Endothelial cell of umbilical vein (primary cell): ENCODE data around the gene CHPF2. TPM values are rescaled to one million over a fixed set of nuclear protein-coding genes. Genes with fewer than 3 reads are reported as not detected.

ENCODE experiments used
- BruUV-seq: library from RNA; stranded (reverse); fragments of 400-500 nt; replicated peaks from 2 replicates; lab custom pipeline; 2021; lab: Mats Ljungman, UMichigan
- CTCF ChIA-PET: fragments of 300-600, 350-600 bp; sonication (Branson Sonifier 250); formaldehyde crosslinking; loops from one replicate; lab custom pipeline; 2021; ENCODE audit warnings: antibody characterized with exemption, inconsistent platforms; lab: Charles Lee
- POLR2A ChIA-PET: fragments of 300-600, 350-600 bp; sonication (Branson Sonifier 250); formaldehyde crosslinking; loops from one replicate; lab custom pipeline; 2021; ENCODE audit warnings: antibody characterized with exemption, inconsistent platforms; lab: Charles Lee
- DNase-seq: peaks from one replicate; pipeline ENCODE4 v3.0.0-alpha.2; 2011; ENCODE audit warnings: low read depth, low spot score
- FAIRE-seq: peaks from 2 replicates; lab custom pipeline; 2011; peaks lifted over from hg19 to GRCh38; lab: Jason Lieb, UNC
- H2AFZ ChIP-seq: 2 replicates; pipeline ENCODE4 v1.6.0; 2012; ENCODE audit warnings: low read depth, low read length, control low read depth, inconsistent platforms
- H3K27ac ChIP-seq: 2 replicates; pipeline ENCODE4 v1.5.1; 2011; ENCODE audit warnings: low read depth, mild to moderate bottlenecking, control low read depth, low read length, moderate library complexity; ENCODE audit not compliant: insufficient read depth
- H3K27me3 ChIP-seq, 2 experiments: 2 replicates each; pipeline versions ENCODE4 v1.6.0 to v1.6.1; 2011; ENCODE audit warnings: low read length in 2 of 2, mixed read lengths in 1 of 2; ENCODE audit not compliant: control insufficient read depth in 2 of 2, insufficient read depth in 2 of 2
- H3K36me3 ChIP-seq, 2 experiments: 2 replicates in 1 of 2; 3 replicates in 1 of 2; pipeline ENCODE4 v1.5.1; 2011; ENCODE audit warnings: low read length in 2 of 2, mild to moderate bottlenecking in 1 of 2, moderate library complexity in 1 of 2; ENCODE audit not compliant: control insufficient read depth in 2 of 2, insufficient read depth in 2 of 2; ENCODE audit errors: extremely low read depth in 1 of 2
- H3K4me1 ChIP-seq: 3 replicates; pipeline ENCODE4 v1.5.1; 2011; ENCODE audit warnings: mild to moderate bottlenecking, low read length; ENCODE audit not compliant: control insufficient read depth, insufficient read depth; ENCODE audit errors: extremely low read depth
- H3K4me2 ChIP-seq: 2 replicates; pipeline ENCODE4 v1.6.1; 2011; ENCODE audit warnings: low read length, control low read depth, mixed read lengths; ENCODE audit not compliant: insufficient read depth
- H3K4me3 ChIP-seq, 3 experiments: fragments of 200-600 bp in 1 of 3; sonication (generic), shearing (Covaris generic) in 1 of 3; replicated peaks in 1 of 3; 2 replicates each; pipeline ENCODE4 v1.5.1; 2011 to 2016; ENCODE audit warnings: control low read depth in 3 of 3, low read length in 3 of 3, mild to moderate bottlenecking in 2 of 3, inconsistent platforms in 1 of 3, low read depth in 1 of 3, moderate library complexity in 1 of 3; ENCODE audit not compliant: insufficient read depth in 1 of 3
- H3K79me2 ChIP-seq: 2 replicates; pipeline ENCODE4 v1.6.0; 2012; ENCODE audit warnings: low read length, inconsistent platforms; ENCODE audit not compliant: control insufficient read depth, insufficient read depth
- H3K9ac ChIP-seq: replicated peaks from 2 replicates; pipeline ENCODE3; 2011; ENCODE audit warnings: low read length, control low read depth; ENCODE audit not compliant: insufficient read depth; ENCODE audit errors: extremely low read depth
- H3K9me1 ChIP-seq: replicated peaks from 3 replicates; pipeline ENCODE4 v1.6.0; 2011; ENCODE audit warnings: mild to moderate bottlenecking, low read length; ENCODE audit not compliant: control insufficient read depth, insufficient read depth; ENCODE audit errors: extremely low read depth
- H3K9me3 ChIP-seq: replicated peaks from 2 replicates; pipeline ENCODE4 v1.5.1; 2012; ENCODE audit warnings: low read length, inconsistent platforms; ENCODE audit not compliant: control insufficient read depth, insufficient read depth
- H4K20me1 ChIP-seq: replicated peaks from 2 replicates; pipeline ENCODE3; 2011; ENCODE audit warnings: mild to moderate bottlenecking, low read length; ENCODE audit not compliant: control insufficient read depth, insufficient read depth; ENCODE audit errors: extremely low read depth
- CTCF ChIP-seq, 2 donors: IDR thresholded peaks; 1 replicate in 1 of 2; 2 replicates in 1 of 2; pipeline ENCODE4 v1.5.1; 2011; ENCODE audit warnings: low read length in 2 of 2, mild to moderate bottlenecking in 2 of 2, moderate library complexity in 2 of 2, control low read depth in 1 of 2, inconsistent platforms in 1 of 2, low read depth in 1 of 2; ENCODE audit not compliant: insufficient read depth in 1 of 2; ENCODE audit errors: extremely low read depth in 1 of 2
- EZH2 ChIP-seq: IDR thresholded peaks from 2 replicates; pipeline ENCODE4 v1.6.1; 2012; ENCODE audit warnings: borderline replicate concordance, low read depth, mild to moderate bottlenecking, moderate library complexity, low read length, inconsistent platforms; ENCODE audit not compliant: severe bottlenecking
- FOS ChIP-seq: IDR thresholded peaks from 2 replicates; pipeline ENCODE4 v1.6.1; 2011; ENCODE audit warnings: mild to moderate bottlenecking, low read length, moderate library complexity, borderline replicate concordance; ENCODE audit not compliant: insufficient read depth
- JUN ChIP-seq: IDR thresholded peaks from 2 replicates; pipeline ENCODE4 v1.6.1; 2011; ENCODE audit warnings: borderline replicate concordance, low read depth; ENCODE audit not compliant: insufficient read length, insufficient read depth
- MAX ChIP-seq: IDR thresholded peaks from 2 replicates; pipeline ENCODE4 v1.6.1; 2011; ENCODE audit not compliant: insufficient read depth, insufficient read length
- MYC ChIP-seq: IDR thresholded peaks from one replicate; pipeline ENCODE4 v1.6.1; 2011; ENCODE audit warnings: mild to moderate bottlenecking, low read depth, low read length
- POLR2AphosphoS5 ChIP-seq: IDR thresholded peaks from 2 replicates; pipeline ENCODE4 v1.6.1; 2012; ENCODE audit warnings: low read depth, mild to moderate bottlenecking, control low read depth, low read length, moderate library complexity; ENCODE audit not compliant: insufficient read depth
- dilution Hi-C: fragments of 300-500 bp; cut with MboI; formaldehyde crosslinking; loops from one replicate; pipeline ENCODE4 v1.15.0; 2019; ENCODE audit warnings: low sequenced_read_pairs; ENCODE audit not compliant: extremely low pct_ligation_motif_present
- intact Hi-C: fragments of 100-400 bp; cut with micrococcal nuclease; formaldehyde crosslinking; loops from one replicate; pipeline ENCODE4 v1.10.0; 2022
- polyA plus RNA-seq, 4 experiments: library from polyadenylated mRNA; depleted of rRNA in 3 of 4; stranded (reverse) in 3 of 4; unstranded in 1 of 4; fragments of >200 nt; gene quantifications; 2 replicates each; pipeline versions ENCODE4 v1.2.1 to v1.2.3, GENCODE V29; 2011 to 2012; ENCODE audit warnings: missing spikeins in 1 of 4
- total RNA-seq: library from RNA; stranded (reverse); gene quantifications from 2 replicates; pipeline ENCODE4 v1.2.3, GENCODE V29; 2021

Gene CHPF2
- total and polyA plus RNA-seq, 2 donors (not counting 3 experiments of a cell fraction or from before 2014, with no cell fraction given) = 72.8 to 75.0 TPM

GRCh38 chr7:151201344-151201743 is 30.9 kb upstream of the CHPF2 start:
- CTCF ChIA-PET = no interaction called here
- FAIRE-seq = no peak
- no peaks in the 10 kb centered on the region for H3K4me1 ChIP-seq
- no peak overlapping the region for H3K4me2 ChIP-seq
- H3K9me3 ChIP-seq = no peaks in the 10 kb centered on the region
- DNase-seq = no peak
- H3K9me1 ChIP-seq = no peaks in the 10 kb centered on the region
- H2AFZ ChIP-seq = no peak overlapping the region
- dilution Hi-C loops (no loop called here), intact Hi-C loops (no loop called here)
- H3K36me3 ChIP-seq = no peaks in the 10 kb centered on the region
- H3K4me3 ChIP-seq = no peak overlapping the region
- H3K27me3 ChIP-seq = peaks cover 9 to 19% of the 10 kb centered on the region in 2 experiments
- H3K9ac ChIP-seq = no peak overlapping the region
- POLR2A ChIA-PET = no interaction called here
- TF ChIP-seq EZH2 (no peak), JUN (no peak)
- no peak overlapping the region for H3K27ac ChIP-seq
- no peaks in the 10 kb centered on the region for H3K79me2 ChIP-seq
- H4K20me1 ChIP-seq = no peaks in the 10 kb centered on the region
- no TSS peak for BruUV-seq

- Histone ChIP-seq H2AFZ (no peak overlapping the region), H3K27ac (no peak overlapping the region), H3K27me3 (peaks cover 9 to 19% of the 10 kb centered on the region in 2 experiments), H3K36me3 (no peaks in the 10 kb centered on the region), H3K9me3 (no peaks in the 10 kb centered on the region), H3K4me2 (no peak overlapping the region), H3K4me3 (no peak overlapping the region), H3K9ac (no peak overlapping the region), H3K9me1 (no peaks in the 10 kb centered on the region), H3K79me2 (no peaks in the 10 kb centered on the region), H4K20me1 (no peaks in the 10 kb centered on the region), H3K4me1 (no peaks in the 10 kb centered on the region)
- no peak for FAIRE-seq
- BruUV-seq = no TSS peak
- dilution Hi-C loops = no loop called here
- ChIA-PET POLR2A (no interaction called here), CTCF (no interaction called here)
- no peak for TF ChIP-seq JUN
- no peak for TF ChIP-seq POLR2AphosphoS5
- no peak for TF ChIP-seq MAX
- TF ChIP-seq CTCF (IDR thresholded peaks at IDR 0.05; ENCODE audit: extremely low read depth in 1 of 2, insufficient read depth in 1 of 2, low read depth in 1 of 2, low read length in 2 of 2) = no peak
- no peak for TF ChIP-seq MYC
- TF ChIP-seq FOS = no peak
- intact Hi-C loops = no loop called here
- DNase-seq = no peak
Measured at GRCh38 chr7:151201751-151202150, 30.5 kb upstream of the CHPF2 start.
